ENCODE data around the gene TCHH.
"Not testable (repeated sequence)": the region's sequence is repeated elsewhere in the genome, so short reads cannot be mapped to it uniquely, and the experiment has no call there.

Gene TCHH, protein sequence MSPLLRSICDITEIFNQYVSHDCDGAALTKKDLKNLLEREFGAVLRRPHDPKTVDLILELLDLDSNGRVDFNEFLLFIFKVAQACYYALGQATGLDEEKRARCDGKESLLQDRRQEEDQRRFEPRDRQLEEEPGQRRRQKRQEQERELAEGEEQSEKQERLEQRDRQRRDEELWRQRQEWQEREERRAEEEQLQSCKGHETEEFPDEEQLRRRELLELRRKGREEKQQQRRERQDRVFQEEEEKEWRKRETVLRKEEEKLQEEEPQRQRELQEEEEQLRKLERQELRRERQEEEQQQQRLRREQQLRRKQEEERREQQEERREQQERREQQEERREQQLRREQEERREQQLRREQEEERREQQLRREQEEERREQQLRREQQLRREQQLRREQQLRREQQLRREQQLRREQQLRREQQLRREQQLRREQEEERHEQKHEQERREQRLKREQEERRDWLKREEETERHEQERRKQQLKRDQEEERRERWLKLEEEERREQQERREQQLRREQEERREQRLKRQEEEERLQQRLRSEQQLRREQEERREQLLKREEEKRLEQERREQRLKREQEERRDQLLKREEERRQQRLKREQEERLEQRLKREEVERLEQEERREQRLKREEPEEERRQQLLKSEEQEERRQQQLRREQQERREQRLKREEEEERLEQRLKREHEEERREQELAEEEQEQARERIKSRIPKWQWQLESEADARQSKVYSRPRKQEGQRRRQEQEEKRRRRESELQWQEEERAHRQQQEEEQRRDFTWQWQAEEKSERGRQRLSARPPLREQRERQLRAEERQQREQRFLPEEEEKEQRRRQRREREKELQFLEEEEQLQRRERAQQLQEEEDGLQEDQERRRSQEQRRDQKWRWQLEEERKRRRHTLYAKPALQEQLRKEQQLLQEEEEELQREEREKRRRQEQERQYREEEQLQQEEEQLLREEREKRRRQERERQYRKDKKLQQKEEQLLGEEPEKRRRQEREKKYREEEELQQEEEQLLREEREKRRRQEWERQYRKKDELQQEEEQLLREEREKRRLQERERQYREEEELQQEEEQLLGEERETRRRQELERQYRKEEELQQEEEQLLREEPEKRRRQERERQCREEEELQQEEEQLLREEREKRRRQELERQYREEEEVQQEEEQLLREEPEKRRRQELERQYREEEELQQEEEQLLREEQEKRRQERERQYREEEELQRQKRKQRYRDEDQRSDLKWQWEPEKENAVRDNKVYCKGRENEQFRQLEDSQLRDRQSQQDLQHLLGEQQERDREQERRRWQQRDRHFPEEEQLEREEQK (N-terminal part only)

DNA sequence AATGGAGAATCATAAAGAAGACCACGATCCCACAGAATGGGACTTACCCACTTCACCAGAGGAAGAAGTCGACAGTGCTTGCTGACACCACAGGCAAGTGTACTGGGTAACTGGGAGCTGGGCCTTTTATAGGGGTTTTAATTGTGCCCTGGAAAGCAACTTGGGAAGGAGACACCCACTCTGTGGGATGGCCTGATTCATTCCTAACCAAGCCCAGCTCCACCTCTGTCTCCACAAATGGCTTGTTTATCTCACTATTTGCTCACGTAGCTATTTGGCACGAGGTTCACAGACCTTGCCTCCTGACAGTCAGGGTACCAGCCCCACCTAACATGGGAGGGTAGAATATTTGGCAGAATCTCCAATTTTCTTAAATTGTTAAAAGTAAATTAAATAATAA, at the start of gene TCHH:
TSS of gene TCHH (minus strand) at position 101 of the 400 bp plus-strand sequence. CDS start 1,364 bp downstream, outside the sequence.
- no peak for DNase-seq (ENCODE audit: low read depth)

DNA sequence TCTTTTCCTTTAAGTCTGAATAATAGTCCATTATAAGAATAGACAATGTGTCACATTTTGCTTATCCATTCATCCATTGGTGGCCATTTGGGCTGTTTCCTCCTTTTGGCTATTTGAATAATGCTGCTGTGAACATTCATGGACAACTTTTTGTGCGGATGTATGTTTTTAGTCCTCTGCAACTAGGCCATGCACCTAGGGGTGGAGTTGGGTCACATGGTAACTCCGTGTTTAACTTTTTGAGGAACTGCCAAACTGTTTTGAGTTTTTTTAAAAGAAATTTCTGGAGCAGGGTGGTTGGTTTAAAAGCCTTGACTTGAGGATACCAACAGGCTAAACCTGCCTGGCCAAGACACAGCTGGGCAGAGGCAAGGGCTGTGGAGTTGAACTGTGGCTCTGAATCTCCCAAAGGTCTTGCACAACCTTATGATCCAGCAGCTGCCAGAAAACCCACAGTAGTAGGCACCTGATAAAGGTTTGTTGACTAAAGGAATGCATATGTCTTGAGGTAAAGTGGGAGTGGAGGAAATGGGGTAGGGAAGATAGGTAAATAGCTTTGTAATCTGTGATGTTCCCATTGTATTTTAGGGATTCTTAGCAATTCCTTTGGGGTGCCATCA, 49.4 kb upstream of the TCHH start:
- DNase-seq (ENCODE audit: low read depth), result no peak

DNA sequence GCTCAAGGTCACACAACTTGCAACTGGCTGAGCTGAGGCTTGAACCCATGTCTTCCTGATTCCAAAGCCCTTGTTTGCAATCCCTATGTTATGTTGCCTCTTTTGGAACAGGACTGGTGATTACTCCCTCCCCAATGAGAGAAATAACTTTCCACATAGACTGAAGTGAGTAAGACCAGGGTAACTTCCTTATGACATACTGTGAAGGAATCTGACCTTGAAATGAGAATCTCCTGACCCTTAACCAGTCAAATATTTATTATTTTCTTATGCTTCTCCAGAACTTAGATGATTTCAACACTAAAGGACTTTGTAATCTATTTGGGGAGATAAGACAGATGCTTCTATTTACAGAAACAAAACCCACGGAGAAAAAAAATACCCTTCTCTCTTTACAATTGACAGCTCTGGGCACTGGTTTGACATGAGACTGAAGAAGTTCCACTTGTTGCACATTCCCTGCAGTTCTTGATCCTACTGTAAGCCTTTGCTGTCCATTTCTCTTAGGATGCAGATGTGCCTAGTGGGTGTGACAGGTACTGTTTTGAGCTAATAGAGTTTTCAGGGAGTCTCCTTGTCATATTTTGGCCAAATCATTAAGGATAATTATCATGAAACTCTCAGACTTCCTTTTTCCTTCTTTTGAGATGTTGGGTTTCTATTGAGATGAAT, 47.7 kb upstream of the TCHH start:
- DNase-seq (ENCODE audit: low read depth), result no peak

DNA sequence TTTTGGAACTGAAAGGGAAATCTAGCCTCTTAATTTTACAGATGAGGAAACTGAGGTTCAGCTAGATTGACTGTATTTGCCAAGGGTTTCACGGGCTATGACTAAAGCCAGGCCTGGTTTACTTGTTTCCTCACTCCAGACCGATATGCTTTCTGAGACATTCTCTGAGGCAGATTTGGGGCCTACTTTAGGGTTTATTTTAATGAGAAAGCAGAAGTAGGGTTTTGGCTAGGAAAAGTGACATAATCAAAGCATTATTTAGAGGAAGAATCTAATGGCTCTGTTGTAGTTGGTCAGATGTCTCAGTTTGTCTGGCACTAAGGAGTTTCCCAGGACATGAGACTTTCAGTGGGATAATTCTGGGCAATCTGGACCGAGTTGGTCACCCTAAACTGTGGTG, 45.3 kb upstream of the TCHH start:
- DNase-seq (ENCODE audit: low read depth), result no peak

DNA sequence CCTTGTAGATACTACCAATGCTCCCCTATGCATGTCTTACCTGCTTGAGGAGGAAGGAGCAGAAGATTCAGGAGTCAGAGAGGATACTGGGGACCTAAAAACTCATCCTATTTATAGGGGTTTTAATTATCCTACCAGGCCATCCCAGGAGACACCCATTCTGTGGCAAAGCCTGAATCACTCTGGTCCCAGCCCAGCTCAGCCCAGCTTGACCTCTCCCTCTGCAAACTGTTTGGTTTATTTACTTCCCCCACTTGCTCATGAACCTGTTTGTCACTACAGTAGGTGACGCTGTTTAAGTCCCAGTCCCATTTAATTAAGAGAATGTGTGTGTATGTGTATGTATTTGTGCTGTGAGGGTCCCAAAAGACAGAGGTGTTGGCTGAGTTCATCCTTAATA, 43.9 kb upstream of the TCHH start, which contains the start of gene RPTN:
TSS of gene RPTN (minus strand) at position 85 of the 400 bp plus-strand sequence. CDS start 1,339 bp downstream, outside the sequence.
- no peak for DNase-seq (ENCODE audit: low read depth)

DNA sequence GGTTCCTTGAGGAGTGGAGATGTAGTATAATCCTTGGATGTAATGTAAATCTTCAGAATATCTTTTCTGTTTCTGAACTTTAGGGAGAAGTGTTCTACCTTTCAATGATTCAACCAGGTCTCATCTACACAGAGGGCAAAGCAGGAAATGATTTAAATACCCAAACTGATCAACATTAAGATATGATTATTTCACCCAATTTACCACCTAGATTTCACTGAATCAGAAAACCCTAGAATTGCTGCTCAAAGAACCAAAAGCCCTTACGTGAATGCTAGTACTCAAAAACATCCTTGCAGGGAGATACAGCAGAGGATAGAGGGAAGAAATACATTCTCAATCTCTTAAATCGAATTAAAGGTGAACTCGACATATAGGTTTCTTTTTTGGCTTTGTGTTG, 38.8 kb upstream of the TCHH start:
- no peak for DNase-seq (ENCODE audit: low read depth)

DNA sequence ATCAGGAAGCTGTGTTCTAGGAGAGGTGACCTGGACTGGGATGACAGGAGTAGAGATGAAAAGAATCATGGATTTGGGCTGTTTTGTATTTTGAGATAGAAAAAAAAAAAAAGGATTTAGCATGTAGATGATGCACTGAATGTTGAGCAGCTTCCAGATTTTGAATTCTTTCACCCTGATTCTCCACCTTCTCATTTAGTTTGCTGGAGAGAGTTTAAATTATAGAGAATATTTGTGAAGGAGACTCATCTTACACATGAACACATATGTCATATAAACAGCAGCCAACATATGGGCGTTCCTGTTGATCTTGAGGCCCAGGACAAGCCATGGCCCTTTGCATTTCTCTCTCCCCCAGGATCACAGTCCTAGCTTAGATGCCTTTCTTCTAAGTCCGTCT, 36.4 kb upstream of the TCHH start:
- DNase-seq (ENCODE audit: low read depth), result no peak

DNA sequence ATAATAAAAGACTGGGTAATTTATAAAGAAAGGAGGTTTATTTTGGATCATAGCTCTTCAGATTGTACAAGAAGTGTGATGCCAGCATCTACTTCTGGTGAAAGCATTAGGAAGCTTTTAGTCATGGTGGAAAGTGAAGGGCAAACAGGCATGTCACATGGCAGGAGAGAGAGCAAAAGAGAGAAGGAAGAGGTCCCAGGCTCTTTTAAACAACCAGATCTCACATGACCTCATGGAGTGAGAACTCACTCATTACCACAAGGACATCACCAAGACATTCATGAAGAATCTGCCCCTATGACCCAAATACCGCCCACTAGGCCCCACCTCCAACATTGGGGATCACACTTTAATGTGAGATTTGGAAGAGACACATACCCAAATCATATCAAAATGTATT, 33.7 kb upstream of the TCHH start:
- no peak for DNase-seq (ENCODE audit: low read depth)

DNA sequence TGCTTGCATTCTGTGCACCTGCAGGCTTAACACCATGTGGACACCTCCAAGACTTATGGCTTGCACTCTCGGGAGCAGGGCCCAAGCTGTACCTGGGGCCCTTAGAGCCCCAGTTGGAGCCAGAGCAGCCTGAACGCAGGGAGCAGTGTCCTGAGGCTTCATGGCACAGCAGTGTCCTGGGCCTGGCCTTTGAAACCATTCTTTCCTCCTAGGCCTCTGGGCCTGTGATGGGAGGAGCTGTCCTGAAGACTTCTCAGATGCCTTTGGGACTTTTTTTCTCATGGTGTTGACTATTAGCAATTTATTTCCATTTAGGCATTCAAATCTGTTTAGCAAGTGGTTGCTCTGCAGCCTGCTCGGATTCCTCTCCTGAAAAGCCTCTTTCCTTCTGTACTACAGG, 32.8 kb upstream of the TCHH start:
- DNase-seq (ENCODE audit: low read depth), result no peak

DNA sequence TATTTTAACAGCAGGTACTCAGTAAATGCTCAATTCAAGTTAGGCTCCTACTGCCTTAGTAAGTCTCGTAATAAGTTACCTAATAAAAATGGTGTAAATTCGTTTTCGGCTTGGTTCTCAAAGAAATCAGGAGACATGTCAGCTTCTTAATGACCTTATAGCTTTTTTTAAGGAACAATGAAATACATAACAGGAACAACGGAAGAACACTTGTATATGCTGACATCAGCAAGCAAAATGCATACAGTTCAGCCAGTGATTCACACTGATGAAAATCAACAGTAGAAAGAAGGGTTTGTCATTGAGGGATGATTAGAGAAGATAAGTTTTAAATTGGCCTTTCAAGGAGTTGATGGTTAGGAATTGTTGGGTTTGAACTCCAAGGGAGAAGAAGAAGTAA, 30.5 kb upstream of the TCHH start:
- DNase-seq (ENCODE audit: low read depth), result no peak

DNA sequence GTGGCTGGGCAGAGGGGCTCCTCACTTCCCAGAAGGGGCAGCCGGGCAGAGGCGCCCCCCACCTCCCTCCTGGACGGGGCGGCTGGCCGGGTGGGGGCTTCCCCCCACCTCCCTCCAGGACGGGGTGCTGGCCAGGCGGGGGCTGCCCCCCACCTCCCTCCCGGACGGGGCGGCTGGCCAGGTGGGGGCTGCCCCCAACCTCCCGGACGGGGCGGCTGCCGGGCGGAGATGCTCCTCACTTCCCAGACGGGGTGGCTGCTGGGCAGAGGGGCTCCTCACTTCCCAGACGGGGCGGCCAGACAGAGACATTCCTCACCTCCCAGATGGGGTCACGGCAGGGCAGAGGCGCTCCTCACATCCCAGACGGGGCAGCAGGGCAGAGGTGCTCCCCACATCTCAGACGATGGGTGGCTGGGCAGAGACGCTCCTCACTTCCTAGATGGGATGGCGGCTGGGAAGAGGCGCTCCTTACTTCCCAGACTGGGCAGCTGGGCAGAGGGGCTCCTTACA, 29.5 kb upstream of the TCHH start:
- not testable (repeated sequence) for DNase-seq (ENCODE audit: low read depth)

DNA sequence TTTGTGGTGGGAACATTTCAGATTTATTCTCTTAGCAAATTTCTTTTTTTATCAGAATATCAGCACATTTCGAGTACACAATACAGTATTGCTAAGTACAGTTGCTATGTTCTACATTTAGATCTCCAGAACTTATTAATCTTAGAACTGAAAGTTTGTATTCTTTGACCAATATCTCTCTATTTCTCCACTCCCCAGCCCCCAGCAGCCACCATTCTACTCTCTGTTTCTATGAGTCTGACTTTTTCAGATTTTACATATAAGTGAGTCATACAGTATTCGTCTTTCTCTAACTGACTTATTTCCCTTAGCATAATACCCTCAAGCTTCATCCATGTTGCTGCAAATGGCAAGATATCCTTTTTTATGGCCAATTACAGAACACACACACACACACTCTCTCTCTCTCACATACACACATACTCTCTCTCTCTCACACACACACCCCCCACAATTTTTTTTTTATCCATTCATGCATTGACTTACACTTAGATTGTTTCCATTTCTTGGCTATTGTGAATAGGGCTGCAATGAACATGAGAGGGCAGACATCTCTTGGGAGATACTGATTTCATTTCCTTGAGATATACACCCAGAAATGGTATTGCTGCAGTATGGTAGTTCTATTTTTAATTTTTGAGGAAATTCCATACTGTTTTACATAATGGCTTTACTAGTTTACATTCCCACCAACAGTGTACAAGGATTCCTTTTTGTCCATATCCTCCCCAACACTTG, 28.1 kb upstream of the TCHH start:
- DNase-seq (ENCODE audit: low read depth), result no peak

DNA sequence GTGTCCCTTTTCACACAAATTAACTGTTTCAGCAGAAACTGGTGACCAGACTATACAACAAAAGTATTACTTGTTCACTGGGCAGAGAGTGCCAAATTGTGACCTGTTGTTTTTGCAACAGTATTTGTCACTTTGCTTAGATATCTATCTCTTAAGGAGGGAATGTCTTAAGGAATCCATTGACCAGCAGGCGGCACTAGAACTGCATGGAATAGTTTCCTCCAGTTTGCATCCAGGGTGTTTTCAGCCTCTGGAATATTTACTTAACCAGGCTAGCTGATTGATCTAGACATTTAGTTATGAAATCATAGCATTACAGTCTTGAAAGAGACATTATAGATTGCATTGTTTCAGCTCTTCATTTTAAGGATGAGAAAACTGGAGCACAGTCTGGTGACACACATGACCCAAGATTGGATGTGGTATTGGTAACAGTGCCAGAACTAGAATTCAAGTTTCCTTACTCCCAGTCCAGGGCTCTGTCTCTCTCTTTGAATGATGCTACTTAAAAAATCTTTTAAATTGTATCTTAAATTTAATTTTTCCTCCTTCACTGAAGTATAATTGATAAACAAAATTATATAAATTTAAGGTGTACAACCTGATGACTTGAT, 26.8 kb upstream of the TCHH start:
- no peak for DNase-seq (ENCODE audit: low read depth)

DNA sequence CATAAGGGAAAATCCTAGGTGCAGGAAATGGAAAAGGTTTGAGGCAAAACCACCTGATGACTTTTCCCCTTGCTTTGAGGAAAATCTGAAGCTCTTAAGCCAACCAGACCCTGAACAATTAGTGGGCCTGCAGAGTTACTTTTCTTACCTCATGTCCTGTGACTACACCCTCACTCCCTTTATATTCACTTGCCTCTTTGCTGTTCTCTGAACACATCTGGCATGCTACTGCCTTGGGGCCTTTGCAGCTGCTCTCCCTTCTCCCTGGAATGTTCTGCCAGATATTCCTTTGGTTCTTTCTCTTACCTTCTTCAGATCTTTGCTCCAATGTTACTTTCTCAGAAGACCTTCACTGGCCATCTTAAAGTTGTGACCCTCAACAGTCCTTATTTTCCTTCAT, 22.0 kb upstream of the TCHH start:
- no peak for DNase-seq (ENCODE audit: low read depth)

DNA sequence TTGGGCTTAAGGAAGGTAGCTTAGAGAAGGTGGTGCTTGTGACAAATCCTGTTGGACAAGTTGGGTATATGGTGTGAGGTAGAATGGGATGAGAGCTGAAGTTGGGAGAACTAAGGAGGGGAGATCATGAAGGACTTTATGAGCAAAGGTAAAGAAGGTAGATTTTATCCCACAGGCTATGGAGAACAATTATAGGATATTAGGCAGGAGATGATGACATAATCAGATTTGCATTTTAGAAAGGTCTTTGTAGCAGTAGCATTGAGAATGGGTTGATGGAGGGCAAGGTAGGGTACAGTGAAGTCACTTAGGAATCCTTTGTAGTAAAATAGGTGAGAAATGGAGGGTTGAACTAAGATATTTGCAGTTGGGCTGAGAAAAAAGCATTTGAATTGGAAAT, 14.9 kb upstream of the TCHH start:
- DNase-seq (ENCODE audit: low read depth), result no peak

DNA sequence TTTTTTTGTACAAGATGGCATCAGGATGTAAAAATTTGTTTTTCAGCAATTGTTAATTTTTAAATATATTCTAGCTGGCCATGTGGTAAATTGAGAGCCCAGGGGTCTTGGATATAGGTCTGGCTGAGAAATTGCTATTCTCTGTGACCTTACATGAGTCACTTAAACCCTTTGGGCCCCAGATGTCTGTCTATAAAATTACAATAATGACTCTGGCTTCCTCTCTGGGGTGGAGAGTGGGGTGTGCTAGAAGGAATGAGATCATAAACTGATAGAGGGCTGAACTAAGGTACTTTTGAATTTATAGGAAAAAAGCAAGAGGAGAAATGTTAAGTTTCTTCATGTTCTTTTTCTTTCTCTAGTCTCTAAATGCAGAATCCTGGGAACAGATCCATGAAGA, 12.4 kb upstream of the TCHH start:
- DNase-seq (ENCODE audit: low read depth), result no peak

DNA sequence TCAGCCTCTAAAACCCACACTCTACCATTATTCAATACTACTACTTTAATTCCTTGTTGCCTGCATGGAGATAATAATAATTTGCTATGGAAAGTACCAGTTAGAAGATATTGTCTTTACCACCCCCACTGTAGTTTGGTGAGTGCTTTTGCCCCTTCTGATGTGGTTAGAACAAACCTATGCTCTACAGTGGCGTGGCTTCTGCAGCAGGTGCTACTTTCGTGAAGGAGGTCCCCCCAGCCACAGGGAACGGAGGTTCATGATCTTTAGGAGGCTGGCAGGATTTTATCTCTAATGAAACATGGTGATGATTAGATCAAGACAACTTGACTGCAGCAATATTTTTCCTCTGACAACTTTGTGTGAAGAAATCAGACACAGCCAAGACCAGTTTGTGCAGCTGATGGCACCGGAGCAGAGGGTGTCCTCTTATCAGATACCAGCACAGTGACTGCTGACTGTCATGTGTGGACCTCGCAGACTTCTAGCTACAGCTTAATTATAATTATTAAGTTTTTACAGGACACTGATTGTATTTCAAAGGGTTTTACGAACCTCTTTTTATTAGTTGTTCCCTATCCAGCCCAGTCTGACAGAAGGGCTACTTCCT, 10.7 kb upstream of the TCHH start:
- DNase-seq (ENCODE audit: low read depth), result no peak

DNA sequence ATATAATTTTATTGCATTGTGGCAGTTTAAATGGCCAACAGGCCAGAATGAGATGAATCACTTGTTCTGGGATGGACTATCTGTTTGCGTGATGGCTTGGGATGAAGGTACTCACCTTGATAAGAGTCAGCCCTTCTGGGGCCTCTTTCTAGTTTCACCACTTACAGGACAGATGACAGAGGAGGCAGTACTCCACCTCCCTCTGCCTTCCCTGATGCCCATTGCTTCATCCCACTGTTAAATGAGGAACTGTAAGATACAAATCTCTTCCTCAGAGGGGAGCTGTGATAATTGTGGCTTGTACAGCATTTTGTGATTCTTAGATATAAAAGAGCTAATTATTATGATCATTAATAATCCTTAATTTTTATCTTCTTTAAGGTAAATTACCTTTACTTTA, 3.7 kb upstream of the TCHH start:
- DNase-seq (ENCODE audit: low read depth), result no peak

DNA sequence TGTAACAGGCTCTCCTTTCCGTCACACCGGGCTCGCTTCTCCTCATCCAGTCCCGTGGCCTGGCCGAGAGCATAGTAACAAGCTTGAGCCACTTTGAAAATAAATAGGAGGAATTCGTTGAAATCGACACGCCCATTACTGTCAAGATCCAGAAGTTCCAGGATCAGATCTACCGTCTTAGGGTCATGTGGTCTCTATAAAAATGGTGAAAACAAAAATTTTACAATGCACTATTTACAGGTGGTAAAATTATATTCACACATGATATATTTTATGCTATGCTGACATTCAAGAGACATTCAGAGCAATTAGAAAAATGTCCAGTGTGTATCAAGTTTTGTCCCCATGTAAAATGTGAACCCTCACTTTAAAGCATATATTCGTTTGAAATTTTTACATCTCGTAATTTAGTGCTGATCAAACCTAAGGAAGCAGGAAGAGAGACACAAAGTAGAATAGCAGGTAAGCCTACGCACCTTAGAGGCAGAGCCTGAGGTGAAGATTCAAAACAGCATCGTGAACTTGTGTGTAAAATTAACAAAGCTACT, 2.3 kb downstream of the TCHH start:
- no peak for DNase-seq (ENCODE audit: low read depth)
